H1 (cell line): ENCODE data around the gene BNC2. TPM values are rescaled to one million over a fixed set of nuclear protein-coding genes. Genes with fewer than 3 reads are reported as not detected.

Source experiments
- CTCF ChIA-PET: fragments of 300-600 bp; sonication (Branson Sonifier 250); formaldehyde crosslinking; loops from one replicate; lab custom pipeline; 2021; ENCODE audit not compliant: partially characterized antibody; lab: Charles Lee
- POLR2A ChIA-PET: fragments of 300-600 bp; sonication (Branson Sonifier 250); formaldehyde crosslinking; loops from one replicate; lab custom pipeline; 2021; ENCODE audit warnings: inconsistent platforms; ENCODE audit not compliant: partially characterized antibody; lab: Charles Lee
- DNase-seq, 2 experiments: peaks; one replicate each; pipeline versions ENCODE4 v3.0.0 to v3.0.0-alpha.2; 2010 to 2022; ENCODE audit warnings: low spot score in 2 of 2, low read depth in 1 of 2, mixed read lengths in 1 of 2
- FAIRE-seq: peaks from 2 replicates; lab custom pipeline; 2011; peaks lifted over from hg19 to GRCh38; lab: Jason Lieb, UNC
- H2AFZ ChIP-seq: 2 replicates; pipeline ENCODE4 v1.8.1; 2012; ENCODE audit warnings: low read length, inconsistent platforms
- H2AK5ac ChIP-seq: 2 replicates; pipeline ENCODE4 v1.6.1; 2013; ENCODE audit warnings: low read depth, low read length
- H2BK120ac ChIP-seq: replicated peaks from 2 replicates; pipeline ENCODE3; 2013; ENCODE audit warnings: low read depth, low read length, inconsistent platforms
- H2BK12ac ChIP-seq: 2 replicates; pipeline ENCODE4 v1.6.1; 2013; ENCODE audit warnings: low read depth, low read length
- H2BK15ac ChIP-seq: 2 replicates; pipeline ENCODE4 v1.6.1; 2013; ENCODE audit warnings: low read length
- H2BK20ac ChIP-seq: 2 replicates; pipeline ENCODE4 v1.6.1; 2013; ENCODE audit warnings: low read length
- H2BK5ac ChIP-seq: 2 replicates; pipeline ENCODE4 v1.6.1; 2013; ENCODE audit warnings: low read depth, low read length
- H3K14ac ChIP-seq: 2 replicates; pipeline ENCODE4 v1.6.1; 2013; ENCODE audit warnings: inconsistent platforms; ENCODE audit not compliant: insufficient read length
- H3K18ac ChIP-seq: 2 replicates; pipeline ENCODE4 v1.6.1; 2013; ENCODE audit warnings: low read length; ENCODE audit errors: extremely low read depth
- H3K23ac ChIP-seq: 2 replicates; pipeline ENCODE4 v1.6.1; 2013; ENCODE audit warnings: inconsistent platforms; ENCODE audit not compliant: insufficient read length
- H3K23me2 ChIP-seq: 2 replicates; pipeline ENCODE4 v1.6.1; 2013; ENCODE audit warnings: low read depth, low read length
- H3K27ac ChIP-seq: 2 replicates; pipeline ENCODE4 v1.6.1; 2011; ENCODE audit warnings: low read depth, low read length, inconsistent platforms
- H3K27me3 ChIP-seq, 4 experiments: replicated peaks in 1 of 4; 1 replicate in 1 of 4; 2 replicates in 3 of 4; pipeline versions ENCODE4 v1.6.1 to v1.8.1; 2011 to 2013; ENCODE audit warnings: low read length in 3 of 4, mild to moderate bottlenecking in 3 of 4, inconsistent platforms in 2 of 4, mixed read lengths in 2 of 4, moderate library complexity in 1 of 4; ENCODE audit not compliant: control insufficient read depth in 3 of 4, insufficient read depth in 3 of 4; ENCODE audit errors: extremely low read depth in 1 of 4
- H3K36me3 ChIP-seq, 4 experiments: 2 replicates each; pipeline versions ENCODE4 v1.6.1 to v1.8.1; 2011 to 2013; ENCODE audit warnings: mild to moderate bottlenecking in 4 of 4, low read length in 3 of 4, moderate library complexity in 2 of 4, control low read depth in 1 of 4, inconsistent platforms in 1 of 4; ENCODE audit not compliant: insufficient read depth in 4 of 4, control insufficient read depth in 2 of 4
- H3K4ac ChIP-seq: replicated peaks from 2 replicates; pipeline ENCODE3; 2013; ENCODE audit warnings: low read length, low read depth, mixed read lengths, inconsistent platforms; ENCODE audit not compliant: insufficient read length
- H3K4me1 ChIP-seq, 4 experiments: replicated peaks in 1 of 4; 1 replicate in 1 of 4; 2 replicates in 3 of 4; pipeline versions ENCODE4 v1.6.1 to v1.8.1; 2011 to 2013; ENCODE audit warnings: low read length in 3 of 4, inconsistent platforms in 2 of 4, mixed read lengths in 1 of 4; ENCODE audit not compliant: insufficient read depth in 4 of 4, control insufficient read depth in 3 of 4
- H3K4me2 ChIP-seq, 2 experiments: 2 replicates each; pipeline versions ENCODE4 v1.6.1 to v1.8.1; 2011 to 2013; ENCODE audit warnings: low read depth in 2 of 2, low read length in 2 of 2, control low read depth in 1 of 2, inconsistent platforms in 1 of 2, mild to moderate bottlenecking in 1 of 2; ENCODE audit not compliant: insufficient read depth in 1 of 2
- H3K4me3 ChIP-seq, 4 experiments: fragments of 200-600, 300-600 bp in 1 of 4; sonication (generic), shearing (Covaris generic), sonication (Bioruptor Twin) in 1 of 4; 2 replicates each; pipeline versions ENCODE4 v1.5.1 to v1.8.1; 2011 to 2016; ENCODE audit warnings: low read length in 4 of 4, low read depth in 3 of 4, control low read depth in 2 of 4, inconsistent platforms in 2 of 4, mild to moderate bottlenecking in 2 of 4, mixed read lengths in 1 of 4, moderate library complexity in 1 of 4; ENCODE audit not compliant: insufficient read depth in 2 of 4; ENCODE audit errors: extremely low read depth in 1 of 4
- H3K56ac ChIP-seq: replicated peaks from 2 replicates; pipeline ENCODE3; 2013; ENCODE audit warnings: low read depth, mild to moderate bottlenecking, mixed read lengths, low read length, inconsistent platforms; ENCODE audit not compliant: insufficient read length
- H3K79me1 ChIP-seq: 2 replicates; pipeline ENCODE4 v1.6.1; 2013; ENCODE audit warnings: low read depth, low read length, control low read depth
- H3K79me2 ChIP-seq, 2 experiments: 2 replicates each; pipeline versions ENCODE4 v1.6.1 to v1.8.1; 2012 to 2013; ENCODE audit warnings: low read length in 2 of 2, mild to moderate bottlenecking in 2 of 2, inconsistent platforms in 1 of 2; ENCODE audit not compliant: insufficient read depth in 2 of 2, control insufficient read depth in 1 of 2
- H3K9ac ChIP-seq, 4 experiments: replicated peaks in 1 of 4; 1 replicate in 1 of 4; 2 replicates in 3 of 4; pipeline versions ENCODE4 v1.6.1 to v1.8.1; 2011 to 2013; ENCODE audit warnings: low read depth in 3 of 4, low read length in 3 of 4, control low read depth in 2 of 4, mild to moderate bottlenecking in 2 of 4, moderate library complexity in 2 of 4, inconsistent platforms in 1 of 4; ENCODE audit errors: extremely low read depth in 1 of 4
- H3K9me3 ChIP-seq, 2 experiments: 2 replicates each; pipeline versions ENCODE4 v1.6.1 to v1.8.1; 2012 to 2013; ENCODE audit warnings: mild to moderate bottlenecking in 2 of 2, moderate library complexity in 2 of 2, control low read depth in 1 of 2, inconsistent platforms in 1 of 2, low read depth in 1 of 2, low read length in 1 of 2, mixed read lengths in 1 of 2; ENCODE audit not compliant: insufficient read depth in 2 of 2
- H4K20me1 ChIP-seq, 2 experiments: replicated peaks in 1 of 2; 2 replicates each; pipeline versions ENCODE3 to v1.8.1; 2011 to 2013; ENCODE audit warnings: inconsistent platforms in 2 of 2, low read length in 2 of 2, mild to moderate bottlenecking in 1 of 2; ENCODE audit not compliant: insufficient read depth in 2 of 2, control insufficient read depth in 1 of 2
- H4K5ac ChIP-seq: 2 replicates; pipeline ENCODE4 v1.6.1; 2013; ENCODE audit warnings: low read length, low read depth, mixed read lengths, inconsistent platforms; ENCODE audit not compliant: insufficient read length
- H4K8ac ChIP-seq: 2 replicates; pipeline ENCODE4 v1.8.0; 2013; ENCODE audit warnings: mild to moderate bottlenecking, moderate library complexity, low read length, inconsistent platforms; ENCODE audit not compliant: insufficient read depth; ENCODE audit errors: extremely low read depth
- H4K91ac ChIP-seq: replicated peaks from 2 replicates; pipeline ENCODE3; 2013; ENCODE audit warnings: low read length, mixed read lengths, inconsistent platforms; ENCODE audit not compliant: insufficient read length
- ASH2L ChIP-seq: fragments of 200-600, 300-600 bp; sonication (generic); IDR thresholded peaks from one replicate; pipeline ENCODE4 v1.7.1; 2017; ENCODE audit warnings: low read length
- BRCA1 ChIP-seq: IDR thresholded peaks from 2 replicates; pipeline ENCODE4 v1.6.1; 2012; ENCODE audit warnings: low read depth, low read length, improper control_type of control experiment
- CEBPB ChIP-seq: IDR thresholded peaks from 2 replicates; pipeline ENCODE4 v1.6.1; 2012; ENCODE audit warnings: low read depth, low read length
- E2F6 ChIP-seq: IDR thresholded peaks from 2 replicates; pipeline ENCODE4 v1.6.1; 2012; ENCODE audit warnings: inconsistent platforms
- EP300 ChIP-seq, 2 experiments: IDR thresholded peaks; 1 replicate in 1 of 2; 2 replicates in 1 of 2; pipeline ENCODE4 v1.6.1; 2011 to 2012; ENCODE audit warnings: low read depth in 2 of 2, low read length in 2 of 2, mild to moderate bottlenecking in 2 of 2, borderline replicate concordance in 1 of 2, inconsistent platforms in 1 of 2, moderate library complexity in 1 of 2
- GABPA ChIP-seq: IDR thresholded peaks from 2 replicates; pipeline ENCODE4 v1.6.1; 2011; ENCODE audit warnings: mild to moderate bottlenecking, low read length, moderate library complexity, borderline replicate concordance; ENCODE audit not compliant: insufficient read depth
- JUN ChIP-seq: IDR thresholded peaks from 2 replicates; pipeline ENCODE4 v1.6.1; 2011; ENCODE audit warnings: low read depth, mild to moderate bottlenecking, improper control_type of control experiment, low read length
- RNF2 ChIP-seq: fragments of 200-900, 300-1000 bp; sonication (generic); IDR thresholded peaks from 2 replicates; pipeline ENCODE4 v1.7.1; 2016; ENCODE audit warnings: borderline replicate concordance, low read depth, mild to moderate bottlenecking, antibody characterized with exemption, low read length; ENCODE audit not compliant: poor library complexity, severe bottlenecking; ENCODE audit errors: missing control alignments
- USF2 ChIP-seq: IDR thresholded peaks from 2 replicates; pipeline ENCODE4 v1.6.1; 2011; ENCODE audit warnings: low read length, improper control_type of control experiment
- ZNF274 ChIP-seq: IDR thresholded peaks from 2 replicates; pipeline ENCODE4 v1.7.0; 2012; ENCODE audit warnings: low read length, borderline replicate concordance; ENCODE audit errors: extremely low read depth
- WGBS, 2 experiments: shearing (Covaris generic) in 1 of 2; methylation state at CpG; one replicate each; pipeline versions ENCODE4 v1.1.6 to v1.1.7; 2013 to 2015; ENCODE audit warnings: low lambda C conversion rate in 2 of 2, mixed read lengths in 2 of 2, inconsistent platforms in 1 of 2, low coverage in 1 of 2, missing lambda C conversion rate in 1 of 2; ENCODE audit not compliant: insufficient replicate concordance in 2 of 2, insufficient coverage in 1 of 2, insufficient read length in 1 of 2; ENCODE audit errors: extremely low coverage in 1 of 2, missing lambda C conversion rate in 1 of 2; 5-methylcytosine and 5-hydroxymethylcytosine counted together
- polyA plus RNA-seq, 7 experiments: library from polyadenylated mRNA; depleted of rRNA in 3 of 7; stranded (reverse) in 5 of 7; unstranded in 2 of 7; fragments of >200 nt in 5 of 7; fragments of 200-250 nt in 2 of 7; gene quantifications; 1 replicate in 5 of 7; 2 replicates in 1 of 7; 4 replicates in 1 of 7; pipeline versions ENCODE4 v1.2.1 to v1.2.3, GENCODE V29; 2011 to 2013; ENCODE audit warnings: missing spikeins in 2 of 7, mixed read lengths in 2 of 7
- total RNA-seq: library from RNA; stranded (reverse); fragmentation: NEBNext Ultra II Directional; extraction: Animal tissue kit (Norgen Biotek cat#: 25700); gene quantifications from 2 replicates; pipeline ENCODE4 v1.2.1, GENCODE V29; 2021

BNC2 gene
- total and polyA plus RNA-seq, 2 of the 8 experiments (the other 6 are each of a cell fraction or from before 2014, with no cell fraction given): 16.0 to 26.8 TPM

- H4K5ac ChIP-seq: no peak overlapping the region
- H3K4ac ChIP-seq: no peak overlapping the region
- no peak overlapping the region for H3K14ac ChIP-seq
- no peak overlapping the region for H3K9ac ChIP-seq
- ChIA-PET POLR2A (no interaction called here), CTCF (interaction anchor here (1.0 to 2.0 kb wide), 2 partner anchors 28 to 57 kb away, joined by 3 to 7 read pairs; no protein-coding TSS in a partner anchor)
- no peaks in the 10 kb centered on the region for H3K27me3 ChIP-seq
- no peak overlapping the region for H4K8ac ChIP-seq
- WGBS, 2 experiments: 83% methylated on average over 6 of the region's 6 CpGs; no CpG with 5 or more reads in 1 of the 2 experiments
- peaks cover 0 to 6% of the 10 kb centered on the region in 2 experiments; a peak in 1 of 4 replicates for H3K79me2 ChIP-seq
- H3K36me3 ChIP-seq: no peaks in the 10 kb centered on the region
- H3K4me1 ChIP-seq: peaks cover 4 to 18% (median 9%) of the 10 kb centered on the region in 4 experiments; a peak in 6 of 7 replicates
- no peak overlapping the region for H3K18ac ChIP-seq
- H3K9me3 ChIP-seq: no peaks in the 10 kb centered on the region; a peak in 1 of 4 replicates
- H3K23me2 ChIP-seq: no peaks in the 10 kb centered on the region
- H3K4me3 ChIP-seq: no peak overlapping the region
- H3K56ac ChIP-seq: no peak overlapping the region
- H3K4me2 ChIP-seq: no peak overlapping the region
- H4K91ac ChIP-seq: no peak overlapping the region
- H3K27ac ChIP-seq: no peak overlapping the region; the same call in 1 of the 2 replicates
- H2AFZ ChIP-seq: no peak overlapping the region
- FAIRE-seq (no peak), DNase-seq (no peak)
- no peaks in the 10 kb centered on the region for H3K79me1 ChIP-seq
- no peak overlapping the region for H2BK5ac ChIP-seq
- H2BK20ac ChIP-seq: no peak overlapping the region
- no peak overlapping the region for H2BK15ac ChIP-seq
- no peak overlapping the region for H3K23ac ChIP-seq
- no peak overlapping the region for H2BK120ac ChIP-seq
- H4K20me1 ChIP-seq: no peaks in the 10 kb centered on the region
- no peak overlapping the region for H2AK5ac ChIP-seq
- no peak overlapping the region for H2BK12ac ChIP-seq
- TF ChIP-seq GABPA (no peak), RNF2 (no peak), BRCA1 (no peak), EP300 (IDR thresholded peaks at IDR 0.05; ENCODE audit: borderline replicate concordance in 1 of 2, low read depth in 2 of 2, low read length in 2 of 2) (no peak), USF2 (no peak), E2F6 (no peak), ASH2L (no peak), JUN (no peak), ZNF274 (no peak), CEBPB (no peak)
Observed at GRCh38 chr9:16458696-16459420, 411.6 kb downstream of the BNC2 start.
